Transverse colon (tissue), 3 donors: ENCODE data around the gene DUOXA1.

ENCODE experiments used
- CTCF ChIP-seq, 5 experiments: fragments of 200-600 bp in 3 of 5; fragments of 450-650 bp in 2 of 5; sonication (generic) in 3 of 5; IDR thresholded peaks; 1 replicate in 2 of 5; 2 replicates in 3 of 5; pipeline ENCODE4 v1.5.1; 2016 to 2017; ENCODE audit warnings: antibody characterized with exemption in 5 of 5, inconsistent platforms in 3 of 5, mild to moderate bottlenecking in 2 of 5, moderate library complexity in 1 of 5
- EP300 ChIP-seq: sonication (generic); formaldehyde crosslinking; IDR thresholded peaks from one replicate; pipeline ENCODE4 v1.6.1; 2017; ENCODE audit warnings: antibody characterized with exemption, low read depth
- POLR2A ChIP-seq: fragments of 450-650 bp; IDR thresholded peaks from one replicate; pipeline ENCODE4 v1.6.1; 2016; ENCODE audit warnings: antibody characterized with exemption, mild to moderate bottlenecking, moderate library complexity

- TF ChIP-seq CTCF (IDR thresholded peaks at IDR 0.05) (peak in 2 of 5 experiments; percentile 15 to 40), POLR2A (no peak), EP300 (no peak)
Measured at GRCh38 chr15:45134682-45135604, 5.3 kb upstream of the DUOXA1 start.
